Measurements from ENCODE around the gene TBC1D2. TPM values are rescaled to one million over a fixed set of nuclear protein-coding genes. Genes with fewer than 3 reads are reported as not detected.

The TBC1D2 gene
- total and polyA plus RNA-seq, 2 of the 13 experiments (the other 11 are each of a cell fraction or from before 2014, with no cell fraction given) = 2.0 to 2.8 TPM

- TF ChIP-seq DR1 (CRISPR knock-in tag; IDR thresholded peaks at IDR 0.05) = no peak
- TF ChIP-seq TCF7L2 (IDR thresholded peaks at IDR 0.05; ENCODE audit: low read depth, low read length) = no peak
- no peak for TF ChIP-seq CENPT (CRISPR knock-in tag; IDR thresholded peaks at IDR 0.05; ENCODE audit: low read depth)
- TF ChIP-seq, protein P1, sequence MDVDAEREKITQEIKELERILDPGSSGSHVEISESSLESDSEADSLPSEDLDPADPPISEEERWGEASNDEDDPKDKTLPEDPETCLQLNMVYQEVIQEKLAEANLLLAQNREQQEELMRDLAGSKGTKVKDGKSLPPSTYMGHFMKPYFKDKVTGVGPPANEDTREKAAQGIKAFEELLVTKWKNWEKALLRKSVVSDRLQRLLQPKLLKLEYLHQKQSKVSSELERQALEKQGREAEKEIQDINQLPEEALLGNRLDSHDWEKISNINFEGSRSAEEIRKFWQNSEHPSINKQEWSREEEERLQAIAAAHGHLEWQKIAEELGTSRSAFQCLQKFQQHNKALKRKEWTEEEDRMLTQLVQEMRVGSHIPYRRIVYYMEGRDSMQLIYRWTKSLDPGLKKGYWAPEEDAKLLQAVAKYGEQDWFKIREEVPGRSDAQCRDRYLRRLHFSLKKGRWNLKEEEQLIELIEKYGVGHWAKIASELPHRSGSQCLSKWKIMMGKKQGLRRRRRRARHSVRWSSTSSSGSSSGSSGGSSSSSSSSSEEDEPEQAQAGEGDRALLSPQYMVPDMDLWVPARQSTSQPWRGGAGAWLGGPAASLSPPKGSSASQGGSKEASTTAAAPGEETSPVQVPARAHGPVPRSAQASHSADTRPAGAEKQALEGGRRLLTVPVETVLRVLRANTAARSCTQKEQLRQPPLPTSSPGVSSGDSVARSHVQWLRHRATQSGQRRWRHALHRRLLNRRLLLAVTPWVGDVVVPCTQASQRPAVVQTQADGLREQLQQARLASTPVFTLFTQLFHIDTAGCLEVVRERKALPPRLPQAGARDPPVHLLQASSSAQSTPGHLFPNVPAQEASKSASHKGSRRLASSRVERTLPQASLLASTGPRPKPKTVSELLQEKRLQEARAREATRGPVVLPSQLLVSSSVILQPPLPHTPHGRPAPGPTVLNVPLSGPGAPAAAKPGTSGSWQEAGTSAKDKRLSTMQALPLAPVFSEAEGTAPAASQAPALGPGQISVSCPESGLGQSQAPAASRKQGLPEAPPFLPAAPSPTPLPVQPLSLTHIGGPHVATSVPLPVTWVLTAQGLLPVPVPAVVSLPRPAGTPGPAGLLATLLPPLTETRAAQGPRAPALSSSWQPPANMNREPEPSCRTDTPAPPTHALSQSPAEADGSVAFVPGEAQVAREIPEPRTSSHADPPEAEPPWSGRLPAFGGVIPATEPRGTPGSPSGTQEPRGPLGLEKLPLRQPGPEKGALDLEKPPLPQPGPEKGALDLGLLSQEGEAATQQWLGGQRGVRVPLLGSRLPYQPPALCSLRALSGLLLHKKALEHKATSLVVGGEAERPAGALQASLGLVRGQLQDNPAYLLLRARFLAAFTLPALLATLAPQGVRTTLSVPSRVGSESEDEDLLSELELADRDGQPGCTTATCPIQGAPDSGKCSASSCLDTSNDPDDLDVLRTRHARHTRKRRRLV (CRISPR knock-in tag; IDR thresholded peaks at IDR 0.05) = no peak
- peak; percentile 64; the same call in 1 of the 2 replicates for TF ChIP-seq FOXK1 (CRISPR knock-in tag; IDR thresholded peaks at IDR 0.05; ENCODE audit: borderline replicate concordance, low read depth)
- no peak for TF ChIP-seq ZSCAN20 (CRISPR knock-in tag; IDR thresholded peaks at IDR 0.05; ENCODE audit: borderline replicate concordance)
- TF ChIP-seq CEBPZ (IDR thresholded peaks at IDR 0.05; ENCODE audit: low read length) = no peak
- no peak for TF ChIP-seq FOSL1 (CRISPR knock-in tag; IDR thresholded peaks at IDR 0.05; ENCODE audit: borderline replicate concordance)
- TF ChIP-seq SRSF4 (IDR thresholded peaks at IDR 0.05; ENCODE audit: low read depth, low read length, poor library complexity, severe bottlenecking) = no peak
- no peak for TF ChIP-seq ZNF225 (CRISPR knock-in tag; IDR thresholded peaks at IDR 0.05)
- no peak for TF ChIP-seq RORA (CRISPR knock-in tag; IDR thresholded peaks at IDR 0.05)
- TF ChIP-seq RBM22 (optimal IDR thresholded peaks at IDR 0.05; ENCODE audit: low read length) = no peak
- TF ChIP-seq KDM4B (CRISPR knock-in tag; IDR thresholded peaks at IDR 0.05) = no peak
- TF ChIP-seq AHDC1 (CRISPR knock-in tag; IDR thresholded peaks at IDR 0.05; ENCODE audit: borderline replicate concordance) = 0 out of 2 replicates have a peak, but pooled peaks have one; percentile 27
These were observed 97.2 kb downstream of the TBC1D2 start (continued) for GRCh38 chr9:98158071-98158831.

All from HepG2 (cell line).